GM21825 (cell line): ENCODE measurements around the gene PKP2.

Source experiments
- ATAC-seq: cut with Tn5 transposase; IDR thresholded peaks from one replicate; pipeline ENCODE4 v1.9.1; 2021; ENCODE audit warnings: mild to moderate bottlenecking, moderate library complexity; ENCODE audit not compliant: unreplicated experiment

The PKP2 gene

DNA sequence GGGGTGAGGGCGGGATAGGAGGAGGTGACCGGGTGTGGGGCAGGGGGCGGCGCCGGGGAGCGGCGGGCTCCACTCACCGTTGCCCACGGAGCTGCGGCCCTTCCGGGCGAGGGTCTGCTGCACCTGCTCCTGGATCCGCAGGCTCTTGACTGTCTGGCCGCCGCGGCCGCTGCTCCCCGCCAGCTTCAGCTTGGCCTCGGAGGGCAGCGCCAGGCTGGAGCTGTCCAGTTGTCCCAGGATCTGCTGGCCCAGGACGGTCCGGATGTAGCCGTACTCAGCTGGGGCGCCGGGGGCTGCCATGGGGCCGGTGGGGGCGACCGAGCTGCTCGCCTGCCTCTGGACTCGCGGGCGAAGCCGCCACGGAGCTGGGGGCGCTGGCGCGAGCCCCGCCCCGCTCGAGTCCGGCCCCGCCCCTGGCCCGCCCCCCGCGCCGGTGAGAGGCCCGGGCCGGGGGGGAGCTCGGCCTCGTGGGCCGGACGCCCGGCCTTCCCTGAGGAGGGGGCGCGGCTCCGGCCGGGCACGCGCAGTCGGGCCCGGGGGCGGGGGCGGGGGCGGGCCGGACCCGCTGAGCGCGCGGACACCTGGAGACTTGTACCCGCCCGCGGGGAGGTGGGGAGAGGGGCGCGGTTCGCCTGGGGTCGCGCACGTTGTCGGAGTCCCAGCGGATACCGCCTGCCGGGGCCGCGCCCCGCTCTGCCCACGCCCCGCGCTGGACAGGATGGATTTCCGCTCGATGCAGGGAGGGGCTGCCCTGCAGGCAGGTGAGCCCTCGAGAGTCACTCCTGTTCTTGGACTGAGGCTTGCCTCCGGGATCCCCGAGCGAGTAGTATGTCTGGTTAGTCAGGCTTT, at the start of gene PKP2:
Gene PKP2, minus strand, starts transcription at position 346 of the 849 bp plus-strand sequence. Its CDS starts 46 bp downstream, at position 300.
- peak; percentile 57 for ATAC-seq

GRCh38 chr12:32944195-32944594, 47.6 kb upstream of the PKP2 start:
- no peak for ATAC-seq

GRCh38 chr12:32939801-32940200, 43.2 kb upstream of the PKP2 start:
- ATAC-seq, result no peak

- ATAC-seq, result no peak
Observed at GRCh38 chr12:32926963-32927362, 30.4 kb upstream of the PKP2 start.

DNA sequence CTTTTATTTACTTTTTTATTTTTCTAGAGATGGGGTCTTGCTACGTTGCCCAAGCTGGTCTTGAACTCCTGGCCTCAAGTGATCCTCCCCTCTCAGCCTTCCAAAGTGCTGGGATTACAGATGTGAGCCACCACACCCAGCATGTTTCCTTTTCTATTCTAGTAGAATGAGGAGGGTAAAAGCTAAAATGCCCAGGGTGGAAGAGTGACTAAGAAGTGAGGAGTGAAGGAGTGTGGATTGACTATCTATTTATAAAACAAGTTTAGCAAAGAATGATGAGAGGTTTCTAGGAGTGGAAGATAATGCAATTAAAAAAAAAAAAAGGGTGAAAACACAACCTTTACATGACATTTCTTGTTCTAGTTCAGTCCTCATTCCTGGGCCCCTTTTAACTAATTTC, 29.8 kb upstream of the PKP2 start:
- ATAC-seq, result no peak

DNA sequence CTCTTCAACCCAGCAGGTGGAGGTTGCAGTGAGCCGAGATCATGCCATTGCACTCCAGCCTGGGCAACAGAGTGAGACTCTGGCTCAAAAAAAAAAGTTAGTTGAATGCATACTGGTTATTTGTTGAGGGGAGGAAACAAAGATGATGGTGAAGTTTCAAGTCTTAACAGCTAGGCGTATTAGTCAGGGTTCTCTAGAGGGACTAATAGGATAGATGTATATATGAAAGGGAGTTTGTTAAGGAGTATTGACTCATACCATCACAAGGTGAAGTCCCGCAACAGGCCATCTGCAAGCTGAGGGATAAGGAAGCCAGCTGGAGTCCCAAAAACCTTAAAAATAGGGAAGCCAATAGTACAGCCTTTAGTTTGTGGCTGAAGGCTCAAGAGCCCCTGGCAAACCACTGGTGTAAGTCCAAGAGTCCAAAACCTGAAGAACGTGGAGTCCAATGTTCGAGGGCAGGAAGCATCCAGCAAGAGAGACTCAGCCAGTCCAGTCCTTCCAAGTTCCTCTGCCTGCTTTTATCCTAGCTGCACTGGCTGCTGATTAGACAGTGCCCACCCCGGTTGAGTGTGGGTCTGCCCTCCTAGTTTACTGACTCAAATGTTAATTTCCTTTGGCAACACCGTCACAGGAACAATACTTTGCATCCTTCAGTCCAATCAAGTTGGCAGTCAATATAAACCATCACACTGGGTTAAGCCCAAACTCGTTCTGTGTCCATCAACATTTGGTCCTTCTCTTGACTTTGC, 26.1 kb upstream of the PKP2 start:
- ATAC-seq, result no peak

GRCh38 chr12:32921397-32921796, 24.8 kb upstream of the PKP2 start:
- no peak for ATAC-seq

- ATAC-seq, result no peak
Observed at GRCh38 chr12:32920506-32921085, 24.0 kb upstream of the PKP2 start.

GRCh38 chr12:32918890-32919801, 22.6 kb upstream of the PKP2 start:
- ATAC-seq, result no peak

DNA sequence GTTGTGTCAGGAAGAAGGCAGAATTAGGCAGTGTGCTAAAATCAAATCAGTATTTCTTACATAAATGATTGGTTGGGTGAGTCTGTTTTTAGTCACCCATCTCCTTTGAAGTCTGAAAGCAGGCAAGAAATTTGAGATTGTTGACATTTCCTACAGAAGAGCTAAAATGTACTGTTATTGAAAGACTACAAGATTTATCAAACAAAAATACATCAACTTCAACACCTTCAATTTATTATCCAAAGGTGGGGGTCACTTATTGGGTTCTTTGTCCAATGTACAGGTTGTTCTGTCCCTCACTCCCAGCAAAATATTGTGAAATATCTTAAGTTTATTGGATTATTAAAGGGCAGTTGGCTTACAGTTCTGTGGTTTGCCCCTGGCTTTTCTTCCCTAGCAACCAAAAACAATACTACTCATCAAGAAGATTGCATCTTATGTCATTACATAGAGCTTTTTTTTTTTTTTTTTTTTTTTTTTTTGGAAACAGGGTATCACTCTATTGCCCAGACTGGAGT, 20.6 kb upstream of the PKP2 start:
- ATAC-seq, result no peak

GRCh38 chr12:32907898-32908476, 11.4 kb upstream of the PKP2 start:
- no peak for ATAC-seq

DNA sequence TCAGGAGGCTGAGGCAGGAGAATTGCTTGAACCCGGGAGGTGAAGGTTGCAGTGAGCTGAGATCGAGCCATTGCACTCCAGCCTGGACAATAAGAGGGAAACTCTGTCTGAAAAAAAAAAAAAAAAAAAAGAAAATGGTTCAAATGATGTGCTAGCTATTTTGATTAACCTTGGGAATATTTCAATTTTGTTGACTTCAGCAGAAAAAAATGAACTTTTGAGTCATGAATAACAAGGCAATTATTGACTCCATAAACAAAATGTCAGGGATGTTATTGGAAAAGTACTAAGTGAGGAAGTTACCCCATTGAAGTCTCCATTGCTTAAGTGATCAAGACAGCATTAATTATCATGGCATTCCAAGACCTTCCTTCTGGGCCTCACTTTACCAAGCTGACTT, 10.6 kb upstream of the PKP2 start:
- no peak for ATAC-seq

DNA sequence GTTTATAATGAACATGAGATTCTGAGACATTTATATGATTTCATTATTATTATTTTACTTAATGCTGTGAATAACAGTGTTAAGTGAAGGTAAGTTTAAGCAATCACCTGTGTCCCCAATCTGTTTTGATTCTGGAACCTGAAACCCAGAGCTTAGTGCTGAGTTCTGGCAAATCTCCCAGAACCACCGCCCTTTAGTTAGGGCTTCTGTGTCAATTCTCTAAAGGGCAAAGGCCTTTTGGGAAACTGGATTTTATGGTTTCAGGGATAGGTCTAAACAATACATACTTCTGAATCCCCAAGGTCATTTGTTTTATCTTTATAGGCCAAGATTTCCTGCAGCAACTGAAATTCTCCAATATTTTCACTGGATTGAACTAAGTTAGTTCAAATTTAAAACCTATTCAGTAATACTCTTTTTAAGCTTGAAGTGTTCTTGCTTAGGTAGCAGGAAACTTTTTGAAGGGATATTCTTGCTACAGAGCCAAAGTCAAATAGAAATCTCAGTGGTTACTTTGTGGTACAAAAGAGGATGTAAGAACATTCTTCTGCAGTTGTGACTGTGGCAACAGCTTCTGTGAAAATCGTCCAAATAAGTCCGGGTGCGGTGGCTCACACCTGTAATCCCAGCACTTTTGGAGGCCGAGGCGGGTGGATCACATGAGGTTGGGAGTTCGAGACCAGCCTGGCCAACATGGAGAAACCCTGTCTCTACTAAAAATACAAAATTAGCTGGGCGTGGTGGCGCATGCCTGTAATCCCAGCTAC, 10.0 kb upstream of the PKP2 start:
- ATAC-seq, result peak; percentile 98

DNA sequence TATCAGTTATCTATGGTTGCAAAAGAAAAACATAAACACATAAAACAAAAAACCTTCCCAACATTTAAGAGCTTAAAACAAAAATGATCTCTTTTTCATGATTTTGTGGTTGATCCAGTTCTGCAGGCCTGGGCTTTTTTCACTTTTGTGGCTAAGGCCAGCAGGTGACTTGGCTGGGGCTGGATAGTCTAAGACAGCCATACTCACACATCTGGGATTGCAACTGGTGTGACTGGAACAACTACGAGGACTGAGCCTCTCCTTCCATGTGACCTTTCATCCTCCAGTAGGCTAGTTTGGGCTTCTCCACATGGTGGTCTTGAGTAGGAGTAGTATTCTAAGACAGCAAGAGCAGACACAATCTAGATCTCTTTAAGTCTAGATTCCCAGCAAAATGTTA, 7.2 kb upstream of the PKP2 start:
- ATAC-seq, result no peak

GRCh38 chr12:32903318-32903717, 6.7 kb upstream of the PKP2 start:
- ATAC-seq, result no peak

DNA sequence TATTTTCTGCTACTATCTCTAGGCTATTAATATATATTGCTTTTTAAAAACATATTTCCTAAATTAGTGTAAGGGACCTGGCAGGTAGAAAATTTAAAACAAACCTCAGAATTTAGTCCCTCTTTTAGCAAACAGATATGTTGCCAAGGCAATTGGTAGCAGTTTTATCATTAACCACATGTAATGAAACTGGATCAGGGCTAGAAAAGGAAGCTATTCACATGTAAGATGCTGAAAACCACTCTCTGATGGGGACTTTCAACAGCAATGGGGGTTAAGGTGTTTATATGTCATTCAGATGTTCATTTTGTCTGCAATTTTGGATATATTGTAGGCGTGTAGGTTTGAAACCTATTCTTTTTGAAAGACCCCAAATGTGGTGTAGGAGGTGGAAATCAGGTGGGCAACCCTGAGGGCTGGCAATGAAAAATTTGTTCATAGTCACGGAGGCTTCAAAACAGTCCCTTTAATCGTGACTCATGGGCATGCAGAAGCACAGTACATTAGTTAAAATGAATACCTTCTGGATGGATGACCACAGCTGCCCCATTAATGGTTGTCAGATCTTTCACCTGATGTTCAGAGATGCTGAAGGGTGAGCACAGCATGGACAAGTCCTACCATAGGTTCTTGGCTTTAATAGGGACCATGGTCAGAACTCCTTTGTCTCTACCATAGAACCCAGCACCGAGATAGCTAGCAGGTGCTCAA, 5.9 kb upstream of the PKP2 start:
- no peak for ATAC-seq

DNA sequence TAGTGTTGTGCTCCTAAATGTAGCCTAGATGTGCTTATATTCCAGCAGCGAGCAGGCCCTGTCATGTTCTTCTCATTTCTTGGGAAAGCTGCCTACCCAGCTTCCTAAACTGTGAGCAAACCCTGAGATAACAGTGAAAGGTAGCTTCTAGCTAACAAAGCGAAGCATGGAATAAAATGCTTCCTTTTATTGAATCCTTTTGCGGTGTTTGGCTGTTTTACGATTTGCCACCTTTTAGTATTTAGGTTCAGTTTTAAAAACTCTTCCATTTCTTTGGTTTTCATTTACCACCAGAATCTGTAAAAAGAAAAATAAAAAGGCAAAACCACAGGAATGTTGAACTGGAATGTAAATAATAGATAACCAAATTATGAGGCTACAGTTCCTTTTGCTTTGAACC, 5.0 kb upstream of the PKP2 start:
- ATAC-seq, result no peak

DNA sequence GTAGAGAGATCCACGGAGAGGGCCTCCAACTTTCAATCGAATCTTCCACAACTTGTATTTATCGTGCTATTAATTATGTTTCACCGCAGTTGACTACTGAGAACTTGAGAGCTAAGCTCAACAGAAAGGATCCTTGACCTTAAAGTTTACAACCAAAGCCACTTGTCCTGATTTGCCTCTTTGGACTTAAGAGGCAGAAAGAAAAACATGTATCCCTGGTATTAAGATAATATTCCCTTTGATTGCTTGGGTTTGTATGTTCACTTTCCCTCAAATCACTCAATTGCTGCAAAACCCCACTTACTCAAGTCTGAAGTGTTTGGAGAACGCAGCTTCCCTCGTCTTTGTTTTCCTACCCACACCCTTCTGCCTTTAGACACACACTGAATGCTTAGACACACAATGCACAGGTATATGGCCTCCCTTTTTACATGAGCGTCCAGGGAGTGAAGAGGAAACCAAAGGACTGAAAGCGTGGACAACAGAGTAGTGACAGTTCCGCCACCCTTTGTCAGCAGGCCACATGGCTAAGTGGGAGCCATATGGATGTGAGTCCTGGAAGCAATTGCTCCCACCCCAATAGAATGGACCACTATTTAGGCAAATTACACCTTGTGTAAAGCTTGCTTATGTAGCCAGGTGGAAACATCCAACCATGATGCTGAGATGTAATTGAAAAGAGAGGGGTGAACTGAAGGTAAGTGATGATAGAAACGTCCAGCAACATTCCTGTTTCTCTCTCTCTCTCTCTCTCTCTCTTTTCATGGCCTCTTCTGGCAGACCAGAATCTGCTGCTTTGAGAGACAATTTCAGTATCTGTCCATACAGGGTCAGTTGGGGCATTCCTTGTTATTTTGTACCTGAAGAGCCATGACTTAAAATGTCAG, 1.4 kb upstream of the PKP2 start:
- ATAC-seq, result no peak
